Regular cardiac myocyte (primary cell): ENCODE measurements around the gene ERP29. TPM values are rescaled to one million over a fixed set of nuclear protein-coding genes. Genes with fewer than 3 reads are reported as not detected.

Source experiments
- total RNA-seq: library from RNA; depleted of rRNA; stranded (reverse); fragments of >200 nt; gene quantifications from 2 replicates; pipeline ENCODE4 v1.2.3, GENCODE V29; 2014

The ERP29 gene
- total RNA-seq, result 42.4 and 88.5 TPM in 2 replicates

GRCh38 chr12:112012775-112013600, at the start of gene ERP29, which contains the start of gene TMEM116:
ERP29 (plus strand) TSS chr12:112013426; CDS start chr12:112013466, 40 bp downstream.
TMEM116 (minus strand) TSS chr12:112013165; CDS start chr12:112005270, 7,895 bp downstream.

Other genes starting within 250 kb of the ERP29 start
- gene ALDH2, start 246.5 kb upstream of the ERP29 start, total RNA-seq, result 13.0 and 23.7 TPM in 2 replicates
- 31.4 and 32.1 TPM in 2 replicates for gene MAPKAPK5, start 171.2 kb upstream of the ERP29 start, total RNA-seq
- gene TMEM116, start 261 bp upstream of the ERP29 start, total RNA-seq, result 8.4 and 14.9 TPM in 2 replicates
- 14.7 and 26.6 TPM in 2 replicates for gene NAA25, start 95.4 kb downstream of the ERP29 start, total RNA-seq
- 45.4 and 50.0 TPM in 2 replicates for gene TRAFD1, start 112.1 kb downstream of the ERP29 start, total RNA-seq